ENCODE measurements around the gene OR2V2. TPM values are rescaled to one million over a fixed set of nuclear protein-coding genes. Genes with fewer than 3 reads are reported as not detected.

OR2V2 gene, protein sequence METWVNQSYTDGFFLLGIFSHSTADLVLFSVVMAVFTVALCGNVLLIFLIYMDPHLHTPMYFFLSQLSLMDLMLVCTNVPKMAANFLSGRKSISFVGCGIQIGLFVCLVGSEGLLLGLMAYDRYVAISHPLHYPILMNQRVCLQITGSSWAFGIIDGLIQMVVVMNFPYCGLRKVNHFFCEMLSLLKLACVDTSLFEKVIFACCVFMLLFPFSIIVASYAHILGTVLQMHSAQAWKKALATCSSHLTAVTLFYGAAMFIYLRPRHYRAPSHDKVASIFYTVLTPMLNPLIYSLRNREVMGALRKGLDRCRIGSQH
- not detected in 2 replicates for total RNA-seq

DNA sequence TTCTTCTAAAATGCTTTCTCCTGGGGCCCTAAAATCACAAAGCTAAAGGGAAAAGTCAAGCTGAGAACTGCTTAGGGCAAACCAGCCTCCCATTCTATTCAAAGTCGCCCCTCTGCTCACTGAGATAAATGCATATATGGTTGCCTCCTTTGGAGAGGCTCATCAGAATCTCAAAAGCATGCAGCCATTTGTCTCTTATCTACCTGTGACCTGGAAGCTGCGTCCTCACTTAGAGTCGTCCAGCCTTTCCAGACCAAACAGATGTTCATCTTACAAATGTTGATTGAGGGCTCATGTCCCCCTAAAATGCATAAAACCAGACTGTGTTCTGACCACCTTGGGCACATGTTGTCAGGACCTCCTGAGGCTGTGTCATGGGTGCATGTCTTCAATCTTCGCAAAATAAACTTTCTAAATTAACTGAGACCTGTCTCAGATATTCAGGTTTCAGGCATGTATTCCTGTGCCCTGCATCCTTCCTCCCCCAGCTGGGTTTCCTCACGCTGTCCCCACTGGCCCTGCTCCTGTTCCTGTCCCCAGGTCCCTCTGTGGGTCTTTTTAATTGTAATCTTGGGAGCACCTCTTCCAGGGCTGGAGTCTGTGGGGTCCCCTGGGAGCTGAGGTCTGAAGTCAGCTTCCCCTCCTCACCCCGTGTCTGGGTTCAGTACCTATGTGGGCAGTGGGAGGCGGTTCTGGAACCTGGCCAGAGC is at the start of gene OR2V2:
TSS of gene OR2V2 (plus strand) at position 660 of the 710 bp plus-strand sequence. CDS start 7,357 bp downstream, outside the sequence.

DNA sequence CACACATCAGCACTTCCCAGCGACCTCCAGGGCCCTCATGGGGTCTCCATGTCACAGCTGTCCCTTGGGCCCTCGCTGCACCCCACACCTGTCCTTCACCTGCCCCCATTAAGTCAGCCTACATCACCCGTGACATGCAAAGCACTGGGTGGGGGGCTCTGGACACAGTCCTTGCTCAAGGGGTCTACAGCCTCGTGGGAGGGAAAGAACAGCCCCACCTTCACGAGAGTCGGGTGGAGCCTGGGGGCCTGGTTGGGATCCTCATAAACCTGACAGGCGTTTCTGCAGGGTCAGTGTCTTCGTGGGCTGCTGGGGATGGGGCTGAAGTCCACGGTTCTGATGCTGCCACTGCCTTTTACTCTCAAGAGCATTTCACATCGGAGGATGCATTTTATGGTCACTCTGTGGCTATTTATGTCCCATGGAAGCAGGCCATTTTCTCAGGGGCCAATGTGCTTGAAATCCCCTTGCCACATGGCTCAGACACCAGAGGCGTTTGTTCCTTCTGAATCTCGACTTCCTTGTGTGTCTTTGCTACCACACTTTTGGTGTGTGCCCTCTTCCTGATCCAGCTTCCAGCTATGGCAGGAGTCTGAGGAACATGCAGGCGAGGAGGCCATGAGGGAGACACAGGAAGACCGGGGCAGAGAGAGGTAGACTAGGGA is 16.4 kb upstream of the OR2V2 start, which contains the start of gene OR2V1:
TSS of gene OR2V1 (minus strand) at position 338 of the 665 bp plus-strand sequence. CDS start 5,865 bp downstream, outside the sequence.

DNA sequence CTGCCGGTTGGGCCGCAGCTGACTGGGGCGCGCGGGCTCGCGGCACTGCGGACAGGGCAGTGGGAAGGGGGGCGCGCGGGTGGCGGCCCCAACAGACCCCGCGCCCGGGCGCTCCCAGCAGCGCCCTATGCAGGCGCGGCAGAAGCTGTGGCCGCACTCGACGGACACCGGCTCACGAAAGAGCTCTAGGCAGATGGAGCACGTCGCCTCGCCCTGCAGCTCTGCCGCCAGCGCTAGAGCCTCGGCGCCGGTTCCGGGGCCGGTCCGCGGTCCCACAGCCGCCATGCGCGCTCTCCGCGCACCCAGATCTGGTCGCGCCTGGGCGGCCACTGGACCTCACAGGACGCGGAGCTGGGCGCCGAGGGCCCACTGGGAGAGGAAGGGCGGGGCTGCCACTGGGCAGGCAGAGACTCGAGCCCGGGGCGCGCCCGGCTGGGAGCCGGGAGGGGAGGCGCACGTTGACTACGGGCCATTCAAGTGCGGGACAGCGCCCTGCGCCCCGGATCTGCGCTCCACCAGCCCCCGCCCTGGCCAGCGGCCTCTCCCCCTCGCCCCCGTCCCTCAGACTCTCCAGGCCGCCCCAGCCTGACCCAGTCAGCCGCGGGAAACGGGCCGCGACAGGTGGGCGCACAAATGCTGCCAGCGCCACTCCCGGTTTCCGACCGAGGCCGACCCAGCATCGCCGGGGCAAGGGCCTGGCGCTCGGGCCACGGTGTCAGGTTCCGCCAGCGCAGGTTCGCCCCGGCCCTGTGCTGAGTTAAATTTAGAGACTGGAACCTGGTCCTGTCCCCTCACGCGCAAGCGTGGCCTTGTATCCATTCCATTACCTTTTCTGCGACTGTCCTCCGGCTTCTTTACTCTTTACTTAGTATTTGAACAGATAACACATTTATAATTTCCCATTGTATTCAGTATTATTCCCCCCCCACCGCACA is 57.7 kb downstream of the OR2V2 start, which contains the start of gene TRIM7:
TSS of gene TRIM7 (minus strand) at position 371 of the 935 bp plus-strand sequence. CDS start at position 285, 86 bp downstream.

Other genes starting within 250 kb of the OR2V2 start
- gene BTNL8, start 248.4 kb upstream of the OR2V2 start, total RNA-seq = not detected in 2 replicates
- not detected in 2 replicates for gene BTNL3, start 158.7 kb upstream of the OR2V2 start, total RNA-seq
- 0.07 TPM in 1 of 2 replicates, not detected in the other for gene BTNL9, start 107.3 kb upstream of the OR2V2 start, total RNA-seq
- not detected in 2 replicates for gene OR2V1, start 16.4 kb upstream of the OR2V2 start, total RNA-seq
- 12.8 and 15.7 TPM in 2 replicates for gene TRIM7, start 57.6 kb downstream of the OR2V2 start, total RNA-seq
- gene TRIM41, start 75.7 kb downstream of the OR2V2 start, total RNA-seq = 18.8 and 20.1 TPM in 2 replicates
- gene RACK1, start 96.3 kb downstream of the OR2V2 start, total RNA-seq = 4,498 and 5,913 TPM in 2 replicates
- 1.4 and 7.4 TPM in 2 replicates for gene TRIM52, start 113.6 kb downstream of the OR2V2 start, total RNA-seq
- not detected in 2 replicates for gene OR4F3, start 219.7 kb downstream of the OR2V2 start, total RNA-seq

All from nasal cavity respiratory epithelium epithelial cell of viscerocranial mucosa (primary cell).